ENCODE measurements around the gene DGKB.

DGKB gene

GRCh38 chr7:14902589-14903067 lies at the start of gene DGKB:
DGKB (minus strand) TSS chr7:14902751.
- no peak for DNase-seq (ENCODE audit: low read depth)

- DNase-seq (ENCODE audit: low read depth): no peak
These were observed 47.5 kb upstream of the DGKB start for GRCh38 chr7:14950013-14950412.

GRCh38 chr7:14938181-14938580 lies 35.6 kb upstream of the DGKB start:
- DNase-seq (ENCODE audit: low read depth): no peak

GRCh38 chr7:14937581-14937980 lies 35.0 kb upstream of the DGKB start:
- DNase-seq (ENCODE audit: low read depth): no peak

GRCh38 chr7:14936554-14936953 lies 34.0 kb upstream of the DGKB start:
- DNase-seq (ENCODE audit: low read depth): no peak

- DNase-seq (ENCODE audit: low read depth): no peak
These were observed 32.3 kb upstream of the DGKB start for GRCh38 chr7:14934839-14935238.

- DNase-seq (ENCODE audit: low read depth): no peak
These were observed 29.1 kb upstream of the DGKB start for GRCh38 chr7:14931511-14932215.

- no peak for DNase-seq (ENCODE audit: low read depth)
These were observed 21.8 kb upstream of the DGKB start for GRCh38 chr7:14924398-14924797.

- DNase-seq (ENCODE audit: low read depth): no peak
These were observed 8.5 kb upstream of the DGKB start for GRCh38 chr7:14911077-14911476.

GRCh38 chr7:14908697-14909096 lies 6.1 kb upstream of the DGKB start:
- no peak for DNase-seq (ENCODE audit: low read depth)

- DNase-seq (ENCODE audit: low read depth): no peak
These were observed 3.2 kb upstream of the DGKB start for GRCh38 chr7:14905764-14906163.

GRCh38 chr7:14900051-14900450 lies 2.5 kb downstream of the DGKB start:
- no peak for DNase-seq (ENCODE audit: low read depth)

- no peak for DNase-seq (ENCODE audit: low read depth)
These were observed 3.5 kb downstream of the DGKB start for GRCh38 chr7:14899030-14899429.

- DNase-seq (ENCODE audit: low read depth): no peak
These were observed 6.1 kb downstream of the DGKB start for GRCh38 chr7:14896461-14896860.

GRCh38 chr7:14894826-14895225 lies 7.7 kb downstream of the DGKB start:
- no peak for DNase-seq (ENCODE audit: low read depth)

- DNase-seq (ENCODE audit: low read depth): no peak
These were observed 9.6 kb downstream of the DGKB start for GRCh38 chr7:14892961-14893360.

- no peak for DNase-seq (ENCODE audit: low read depth)
These were observed 11.3 kb downstream of the DGKB start for GRCh38 chr7:14891289-14891688.

- DNase-seq (ENCODE audit: low read depth): no peak
These were observed 13.6 kb downstream of the DGKB start for GRCh38 chr7:14888962-14889361.

- no peak for DNase-seq (ENCODE audit: low read depth)
These were observed 16.0 kb downstream of the DGKB start for GRCh38 chr7:14886533-14886932.

- no peak for DNase-seq (ENCODE audit: low read depth)
These were observed 26.5 kb downstream of the DGKB start for GRCh38 chr7:14875941-14876587.

- no peak for DNase-seq (ENCODE audit: low read depth)
These were observed 30.7 kb downstream of the DGKB start for GRCh38 chr7:14871880-14872279.

- no peak for DNase-seq (ENCODE audit: low read depth)
These were observed 32.2 kb downstream of the DGKB start for GRCh38 chr7:14870394-14870793.

GRCh38 chr7:14868937-14869336 lies 33.6 kb downstream of the DGKB start:
- DNase-seq (ENCODE audit: low read depth): no peak

- DNase-seq (ENCODE audit: low read depth): no peak
These were observed 41.1 kb downstream of the DGKB start for GRCh38 chr7:14861456-14861855.
